Erythroblast (primary cell): Measurements from ENCODE around the gene CHAD.

Source experiments
- GATA1 ChIP-seq: IDR thresholded peaks from 2 replicates; pipeline ENCODE4 v1.6.1; 2011; ENCODE audit warnings: low read depth, mild to moderate bottlenecking, control low read depth, low read length, moderate library complexity
- POLR2A ChIP-seq: IDR thresholded peaks from 2 replicates; pipeline ENCODE4 v1.6.1; 2011; ENCODE audit warnings: mild to moderate bottlenecking, low read length

DNA sequence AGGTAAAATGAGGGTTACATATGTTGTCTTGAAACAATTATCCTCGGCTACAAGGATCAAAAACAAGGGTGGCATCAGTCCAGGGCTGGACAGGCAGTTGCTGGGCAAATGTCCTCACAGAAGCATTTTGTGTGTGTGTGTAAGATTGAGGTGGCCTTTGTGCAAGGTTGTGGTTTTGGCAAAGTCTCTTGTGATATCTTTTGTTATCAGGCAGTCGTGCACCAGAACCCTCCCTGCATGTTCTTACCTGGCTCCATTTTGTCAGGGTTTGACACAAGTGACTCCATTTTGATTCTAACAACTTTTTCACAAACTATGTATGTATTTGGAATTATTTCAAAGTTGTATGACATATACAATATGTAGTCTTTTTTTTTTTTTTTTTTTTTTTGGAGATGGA, 20.0 kb downstream of the CHAD start:
- TF ChIP-seq POLR2A (no peak), GATA1 (no peak)
